Mammary epithelial cell (primary cell): Measurements from ENCODE around the gene ACY1.

Experiments
- EZH2 ChIP-seq: IDR thresholded peaks from 2 replicates; pipeline ENCODE4 v1.6.1; 2012; ENCODE audit warnings: low read length, inconsistent platforms, borderline replicate concordance
- TF ChIP-seq, protein P1 (sequence below), 2 donors: IDR thresholded peaks in 1 of 2; conservative IDR thresholded peaks in 1 of 2; 2 replicates each; pipeline ENCODE4 v1.5.1; 2011 to 2012; ENCODE audit warnings: inconsistent platforms in 2 of 2, low read length in 2 of 2, mild to moderate bottlenecking in 2 of 2, control low read depth in 1 of 2, low read depth in 1 of 2; ENCODE audit not compliant: insufficient read depth in 1 of 2; ENCODE audit errors: extremely low read depth in 1 of 2

DNA sequence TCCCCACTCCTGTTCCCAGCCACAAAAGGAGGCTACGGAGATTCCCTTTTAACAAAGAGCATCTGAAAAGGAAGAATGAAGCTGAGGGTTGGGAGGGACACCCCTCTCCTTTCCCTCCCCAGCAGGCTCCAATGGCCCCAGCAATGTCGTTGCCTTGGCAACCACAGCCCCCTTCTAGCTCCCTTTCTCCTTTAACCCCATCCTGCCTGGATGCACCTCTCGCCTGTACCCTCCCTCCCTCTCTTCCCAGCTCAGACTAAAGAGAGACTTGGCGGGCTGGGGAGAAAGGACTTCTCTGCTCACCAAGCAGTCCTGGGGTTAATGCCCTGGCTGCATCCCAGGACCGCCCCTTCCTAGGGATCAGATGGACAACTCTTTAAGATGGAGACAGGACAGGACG is 19.4 kb downstream of the ACY1 start:
- TF ChIP-seq, protein P1, sequence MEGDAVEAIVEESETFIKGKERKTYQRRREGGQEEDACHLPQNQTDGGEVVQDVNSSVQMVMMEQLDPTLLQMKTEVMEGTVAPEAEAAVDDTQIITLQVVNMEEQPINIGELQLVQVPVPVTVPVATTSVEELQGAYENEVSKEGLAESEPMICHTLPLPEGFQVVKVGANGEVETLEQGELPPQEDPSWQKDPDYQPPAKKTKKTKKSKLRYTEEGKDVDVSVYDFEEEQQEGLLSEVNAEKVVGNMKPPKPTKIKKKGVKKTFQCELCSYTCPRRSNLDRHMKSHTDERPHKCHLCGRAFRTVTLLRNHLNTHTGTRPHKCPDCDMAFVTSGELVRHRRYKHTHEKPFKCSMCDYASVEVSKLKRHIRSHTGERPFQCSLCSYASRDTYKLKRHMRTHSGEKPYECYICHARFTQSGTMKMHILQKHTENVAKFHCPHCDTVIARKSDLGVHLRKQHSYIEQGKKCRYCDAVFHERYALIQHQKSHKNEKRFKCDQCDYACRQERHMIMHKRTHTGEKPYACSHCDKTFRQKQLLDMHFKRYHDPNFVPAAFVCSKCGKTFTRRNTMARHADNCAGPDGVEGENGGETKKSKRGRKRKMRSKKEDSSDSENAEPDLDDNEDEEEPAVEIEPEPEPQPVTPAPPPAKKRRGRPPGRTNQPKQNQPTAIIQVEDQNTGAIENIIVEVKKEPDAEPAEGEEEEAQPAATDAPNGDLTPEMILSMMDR (conservative IDR thresholded peaks at IDR 0.05 in 1 of 2, IDR thresholded peaks at IDR 0.05 in 1 of 2; ENCODE audit: extremely low read depth in 1 of 2, insufficient read depth in 1 of 2, low read depth in 1 of 2, low read length in 2 of 2), result no peak
- TF ChIP-seq EZH2, result no peak
